ENCODE data around the gene CDK3. TPM values are rescaled to one million over a fixed set of nuclear protein-coding genes. Genes with fewer than 3 reads are reported as not detected.

CDK3 gene
- total and polyA plus RNA-seq, 4 donors, result 1.5 to 6.3 (median 2.6) TPM

DNA sequence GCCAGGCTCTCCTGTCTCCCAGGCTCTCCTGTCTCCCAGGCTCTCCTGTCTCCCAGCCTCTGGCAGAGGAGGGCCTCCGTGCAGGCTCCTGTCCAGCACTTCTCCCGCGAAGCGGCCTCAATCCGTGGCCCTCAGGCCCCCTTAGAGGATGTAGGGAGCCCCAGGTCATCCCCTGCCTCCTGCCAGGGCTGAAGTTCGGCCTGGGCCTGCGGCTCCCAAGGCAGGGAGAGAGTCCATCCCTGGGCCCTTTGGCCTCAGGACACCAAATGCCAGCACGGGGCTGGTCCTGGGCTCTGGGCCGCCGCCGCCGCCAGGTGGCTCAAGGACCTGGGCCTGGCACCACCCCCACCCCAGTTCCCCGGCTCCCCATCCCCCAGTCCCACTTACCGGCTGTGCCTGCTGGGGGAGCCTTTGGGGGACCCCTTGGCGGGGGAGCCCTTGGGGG is 26.1 kb downstream of the CDK3 start (continued):
- TF ChIP-seq, protein P1, sequence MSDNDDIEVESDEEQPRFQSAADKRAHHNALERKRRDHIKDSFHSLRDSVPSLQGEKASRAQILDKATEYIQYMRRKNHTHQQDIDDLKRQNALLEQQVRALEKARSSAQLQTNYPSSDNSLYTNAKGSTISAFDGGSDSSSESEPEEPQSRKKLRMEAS (IDR thresholded peaks at IDR 0.05), result no peak

DNA sequence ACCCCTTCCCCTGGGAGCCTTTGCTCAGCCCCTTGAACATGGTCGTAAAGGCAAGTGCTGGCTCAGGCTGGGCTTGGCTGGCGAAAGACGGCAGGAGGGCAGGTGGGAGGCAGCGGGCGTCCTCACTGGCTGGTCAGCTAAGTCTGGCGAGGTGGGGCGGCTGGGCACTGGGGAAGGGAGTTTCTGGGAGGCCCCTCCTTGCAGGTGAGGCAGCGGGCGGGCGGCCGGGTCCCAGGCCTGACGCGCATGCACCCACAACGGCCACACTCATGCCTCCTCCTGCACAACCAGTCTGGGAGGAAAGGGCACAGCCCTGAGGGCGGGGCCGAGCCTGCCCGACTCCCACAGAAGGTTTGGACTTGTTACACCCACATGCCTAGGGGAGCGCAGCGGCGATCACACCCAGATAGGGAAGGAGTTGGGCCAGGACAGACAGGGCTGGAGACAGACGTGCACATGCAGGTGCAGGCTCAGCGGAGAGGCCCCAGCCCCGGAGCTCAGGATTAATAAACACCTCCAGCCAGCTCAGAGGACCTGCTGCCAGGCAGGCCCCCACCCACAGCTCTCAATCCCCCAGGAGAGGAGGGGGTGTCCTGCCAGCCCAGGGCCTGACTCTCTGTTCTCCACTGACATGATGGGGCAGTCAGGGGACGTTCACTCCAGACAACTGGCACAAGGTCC is 26.6 kb downstream of the CDK3 start, which contains the start of gene EVPL:
Gene EVPL, minus strand, starts transcription at position 148 of the 681 bp plus-strand sequence. Its CDS starts 108 bp downstream, at position 40.
- Histone ChIP-seq H3K9me3 (ENCODE audit: control insufficient read depth in 4 of 4, low read length in 3 of 4) (no peaks in the 10 kb centered on the region), H3K36me3 (ENCODE audit: control insufficient read depth in 4 of 4, insufficient read depth in 3 of 4, low read depth in 1 of 4, low read length in 3 of 4) (no peaks in the 10 kb centered on the region), H3K27me3 (ENCODE audit: control insufficient read depth in 4 of 4, insufficient read depth in 4 of 4, low read length in 3 of 4) (no peaks in the 10 kb centered on the region), H3K4me3 (ENCODE audit: low read depth in 1 of 3, low read length in 3 of 3) (no peak within 1 kb of the TSS), H3K4me1 (ENCODE audit: control insufficient read depth in 4 of 4, insufficient read depth in 4 of 4, low read length in 3 of 4) (peaks cover 0 to 3% (median 0%) of the 10 kb centered on the region in 4 donors), H3K9ac (ENCODE audit: low read depth in 1 of 2, low read length in 2 of 2) (no peak within 1 kb of the TSS), H3K27ac (ENCODE audit: low read depth in 1 of 2, low read length in 2 of 2) (no peak within 1 kb of the TSS)
- DNase-seq (ENCODE audit: low spot score), result peak; percentile 57
- 85% methylated on average over 24 of the region's 24 CpGs for WGBS
- TF ChIP-seq NR2F2 (IDR thresholded peaks at IDR 0.05) (no peak), FOXA2 (IDR thresholded peaks at IDR 0.05) (no peak), FOXA1 (IDR thresholded peaks at IDR 0.05) (no peak), GABPA (IDR thresholded peaks at IDR 0.05 in 1 of 2, conservative IDR thresholded peaks at IDR 0.05 in 1 of 2) (no peak), HNF4A (conservative IDR thresholded peaks at IDR 0.05) (no peak)
- TF ChIP-seq, protein P1 (IDR thresholded peaks at IDR 0.05), result no peak
- TF ChIP-seq, protein P2, sequence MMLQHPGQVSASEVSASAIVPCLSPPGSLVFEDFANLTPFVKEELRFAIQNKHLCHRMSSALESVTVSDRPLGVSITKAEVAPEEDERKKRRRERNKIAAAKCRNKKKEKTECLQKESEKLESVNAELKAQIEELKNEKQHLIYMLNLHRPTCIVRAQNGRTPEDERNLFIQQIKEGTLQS (IDR thresholded peaks at IDR 0.05), result no peak

DNA sequence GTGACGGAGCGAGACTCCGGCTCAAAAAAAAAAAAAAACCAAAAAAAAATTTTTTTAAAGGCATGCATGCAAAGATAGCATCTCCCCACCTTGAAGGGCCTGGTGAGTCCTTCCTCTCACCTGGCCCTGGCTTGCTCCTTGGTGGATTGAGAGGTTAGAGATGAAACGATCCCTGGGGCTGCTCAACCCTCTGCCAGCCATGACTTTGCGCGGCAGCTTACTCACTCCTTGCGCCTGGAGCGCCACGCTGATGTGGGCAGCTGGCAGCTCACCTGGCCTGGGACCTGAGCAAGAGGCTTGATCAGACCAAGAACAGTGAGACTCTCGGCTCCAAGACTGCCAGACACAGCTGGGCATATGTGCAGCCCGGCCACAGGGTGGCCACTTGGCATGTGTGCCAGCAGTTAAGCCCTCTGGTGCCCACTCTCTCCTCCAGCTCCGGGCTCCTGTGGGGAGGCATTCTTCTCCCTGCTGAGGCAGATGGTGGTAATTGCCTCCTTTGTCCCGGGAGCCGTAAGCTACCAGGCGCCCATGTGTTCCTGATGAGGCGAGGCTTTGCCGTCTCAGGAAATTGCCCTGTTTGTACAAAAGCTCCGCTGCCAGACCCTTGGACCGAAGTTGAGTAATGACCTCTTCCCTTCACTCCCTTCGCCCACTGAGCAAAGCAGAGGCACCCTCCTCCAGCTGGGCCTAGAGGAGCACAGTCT is 31.6 kb downstream of the CDK3 start:
- H3K27me3 ChIP-seq (ENCODE audit: control insufficient read depth in 4 of 4, insufficient read depth in 4 of 4, low read length in 3 of 4), result no peaks in the 10 kb centered on the region
- no peak overlapping the region for H3K9ac ChIP-seq (ENCODE audit: low read depth in 1 of 2, low read length in 2 of 2)
- no peak overlapping the region for H3K27ac ChIP-seq (ENCODE audit: low read depth in 1 of 2, low read length in 2 of 2)
- no peak overlapping the region for H3K4me3 ChIP-seq (ENCODE audit: low read depth in 1 of 3, low read length in 3 of 3)
- DNase-seq (ENCODE audit: low spot score), result no peak
- WGBS, result 83% methylated on average over 20 of the region's 20 CpGs
- TF ChIP-seq JUND (IDR thresholded peaks at IDR 0.05), result no peak
- TF ChIP-seq YY1 (IDR thresholded peaks at IDR 0.05), result no peak
- TF ChIP-seq FOXA1 (IDR thresholded peaks at IDR 0.05), result no peak
- no peak for TF ChIP-seq NR2F2 (IDR thresholded peaks at IDR 0.05)
- no peak for TF ChIP-seq HNF4A (conservative IDR thresholded peaks at IDR 0.05)
- no peak for TF ChIP-seq RXRA (IDR thresholded peaks at IDR 0.05)
- TF ChIP-seq, protein P2 (IDR thresholded peaks at IDR 0.05), result no peak
- TF ChIP-seq, protein P1 (IDR thresholded peaks at IDR 0.05), result no peak
- TF ChIP-seq SP1 (IDR thresholded peaks at IDR 0.05), result no peak
- H3K4me1 ChIP-seq (ENCODE audit: control insufficient read depth in 4 of 4, insufficient read depth in 4 of 4, low read length in 3 of 4), result peaks cover 0 to 3% (median 1%) of the 10 kb centered on the region in 4 donors
- H3K9me3 ChIP-seq (ENCODE audit: control insufficient read depth in 4 of 4, low read length in 3 of 4), result no peaks in the 10 kb centered on the region
- no peaks in the 10 kb centered on the region for H3K36me3 ChIP-seq (ENCODE audit: control insufficient read depth in 4 of 4, insufficient read depth in 3 of 4, low read depth in 1 of 4, low read length in 3 of 4)

DNA sequence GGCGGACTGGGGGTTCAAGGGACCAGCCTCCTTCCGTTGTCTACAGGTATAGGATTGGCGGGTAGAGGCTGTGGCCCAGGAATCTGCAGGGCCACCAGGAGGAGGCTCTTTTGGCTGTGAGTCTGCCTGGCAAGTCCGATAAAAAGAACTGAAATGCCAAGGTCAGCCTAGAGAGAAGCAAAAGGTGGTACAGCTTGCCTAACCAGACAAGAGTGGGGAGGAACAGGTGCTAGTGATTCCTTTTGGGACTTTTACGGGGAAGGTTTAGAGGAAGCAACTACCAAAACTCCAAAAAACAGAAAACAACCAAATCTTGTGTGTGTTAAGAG is 32.1 kb downstream of the CDK3 start:
- H3K27me3 ChIP-seq (ENCODE audit: control insufficient read depth in 4 of 4, insufficient read depth in 4 of 4, low read length in 3 of 4), result no peaks in the 10 kb centered on the region
- peaks cover 0 to 3% (median 0%) of the 10 kb centered on the region in 4 donors for H3K36me3 ChIP-seq (ENCODE audit: control insufficient read depth in 4 of 4, insufficient read depth in 3 of 4, low read depth in 1 of 4, low read length in 3 of 4)
- H3K9me3 ChIP-seq (ENCODE audit: control insufficient read depth in 4 of 4, low read length in 3 of 4), result no peaks in the 10 kb centered on the region
- H3K4me3 ChIP-seq (ENCODE audit: low read depth in 1 of 3, low read length in 3 of 3), result no peak overlapping the region
- H3K27ac ChIP-seq (ENCODE audit: low read depth in 1 of 2, low read length in 2 of 2), result no peak overlapping the region
- no peak for DNase-seq (ENCODE audit: low spot score)
- H3K4me1 ChIP-seq (ENCODE audit: control insufficient read depth in 4 of 4, insufficient read depth in 4 of 4, low read length in 3 of 4), result peaks cover 0 to 3% (median 1%) of the 10 kb centered on the region in 4 donors
- no peak overlapping the region for H3K9ac ChIP-seq (ENCODE audit: low read depth in 1 of 2, low read length in 2 of 2)
- WGBS, result 94% methylated on average over 5 of the region's 5 CpGs
- TF ChIP-seq, protein P1 (IDR thresholded peaks at IDR 0.05), result no peak
- TF ChIP-seq GABPA (IDR thresholded peaks at IDR 0.05 in 1 of 2, conservative IDR thresholded peaks at IDR 0.05 in 1 of 2), result no peak
- no peak for TF ChIP-seq HNF4G (IDR thresholded peaks at IDR 0.05)
- TF ChIP-seq, protein P3, sequence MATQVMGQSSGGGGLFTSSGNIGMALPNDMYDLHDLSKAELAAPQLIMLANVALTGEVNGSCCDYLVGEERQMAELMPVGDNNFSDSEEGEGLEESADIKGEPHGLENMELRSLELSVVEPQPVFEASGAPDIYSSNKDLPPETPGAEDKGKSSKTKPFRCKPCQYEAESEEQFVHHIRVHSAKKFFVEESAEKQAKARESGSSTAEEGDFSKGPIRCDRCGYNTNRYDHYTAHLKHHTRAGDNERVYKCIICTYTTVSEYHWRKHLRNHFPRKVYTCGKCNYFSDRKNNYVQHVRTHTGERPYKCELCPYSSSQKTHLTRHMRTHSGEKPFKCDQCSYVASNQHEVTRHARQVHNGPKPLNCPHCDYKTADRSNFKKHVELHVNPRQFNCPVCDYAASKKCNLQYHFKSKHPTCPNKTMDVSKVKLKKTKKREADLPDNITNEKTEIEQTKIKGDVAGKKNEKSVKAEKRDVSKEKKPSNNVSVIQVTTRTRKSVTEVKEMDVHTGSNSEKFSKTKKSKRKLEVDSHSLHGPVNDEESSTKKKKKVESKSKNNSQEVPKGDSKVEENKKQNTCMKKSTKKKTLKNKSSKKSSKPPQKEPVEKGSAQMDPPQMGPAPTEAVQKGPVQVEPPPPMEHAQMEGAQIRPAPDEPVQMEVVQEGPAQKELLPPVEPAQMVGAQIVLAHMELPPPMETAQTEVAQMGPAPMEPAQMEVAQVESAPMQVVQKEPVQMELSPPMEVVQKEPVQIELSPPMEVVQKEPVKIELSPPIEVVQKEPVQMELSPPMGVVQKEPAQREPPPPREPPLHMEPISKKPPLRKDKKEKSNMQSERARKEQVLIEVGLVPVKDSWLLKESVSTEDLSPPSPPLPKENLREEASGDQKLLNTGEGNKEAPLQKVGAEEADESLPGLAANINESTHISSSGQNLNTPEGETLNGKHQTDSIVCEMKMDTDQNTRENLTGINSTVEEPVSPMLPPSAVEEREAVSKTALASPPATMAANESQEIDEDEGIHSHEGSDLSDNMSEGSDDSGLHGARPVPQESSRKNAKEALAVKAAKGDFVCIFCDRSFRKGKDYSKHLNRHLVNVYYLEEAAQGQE (IDR thresholded peaks at IDR 0.05), result no peak
- TF ChIP-seq FOXA1 (IDR thresholded peaks at IDR 0.05), result no peak
- TF ChIP-seq TAF1 (conservative IDR thresholded peaks at IDR 0.05), result no peak
- TF ChIP-seq RAD21 (IDR thresholded peaks at IDR 0.05), result no peak
- TF ChIP-seq, protein P4, sequence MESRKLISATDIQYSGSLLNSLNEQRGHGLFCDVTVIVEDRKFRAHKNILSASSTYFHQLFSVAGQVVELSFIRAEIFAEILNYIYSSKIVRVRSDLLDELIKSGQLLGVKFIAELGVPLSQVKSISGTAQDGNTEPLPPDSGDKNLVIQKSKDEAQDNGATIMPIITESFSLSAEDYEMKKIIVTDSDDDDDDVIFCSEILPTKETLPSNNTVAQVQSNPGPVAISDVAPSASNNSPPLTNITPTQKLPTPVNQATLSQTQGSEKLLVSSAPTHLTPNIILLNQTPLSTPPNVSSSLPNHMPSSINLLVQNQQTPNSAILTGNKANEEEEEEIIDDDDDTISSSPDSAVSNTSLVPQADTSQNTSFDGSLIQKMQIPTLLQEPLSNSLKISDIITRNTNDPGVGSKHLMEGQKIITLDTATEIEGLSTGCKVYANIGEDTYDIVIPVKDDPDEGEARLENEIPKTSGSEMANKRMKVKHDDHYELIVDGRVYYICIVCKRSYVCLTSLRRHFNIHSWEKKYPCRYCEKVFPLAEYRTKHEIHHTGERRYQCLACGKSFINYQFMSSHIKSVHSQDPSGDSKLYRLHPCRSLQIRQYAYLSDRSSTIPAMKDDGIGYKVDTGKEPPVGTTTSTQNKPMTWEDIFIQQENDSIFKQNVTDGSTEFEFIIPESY (IDR thresholded peaks at IDR 0.05), result no peak
- no peak for TF ChIP-seq HNF4A (conservative IDR thresholded peaks at IDR 0.05)
- no peak for TF ChIP-seq RXRA (IDR thresholded peaks at IDR 0.05)
- TF ChIP-seq YY1 (IDR thresholded peaks at IDR 0.05), result no peak
- no peak for TF ChIP-seq SP1 (IDR thresholded peaks at IDR 0.05)
